NCI-H1436 treated with DMSO at 0.1 percent for 48 hours (cell line): ENCODE data around the gene PLA2G4B.

Source experiments
- DNase-seq: peaks from one replicate; lab custom pipeline; 2025; lab: John Stamatoyannopoulos, UW

The PLA2G4B gene

DNA sequence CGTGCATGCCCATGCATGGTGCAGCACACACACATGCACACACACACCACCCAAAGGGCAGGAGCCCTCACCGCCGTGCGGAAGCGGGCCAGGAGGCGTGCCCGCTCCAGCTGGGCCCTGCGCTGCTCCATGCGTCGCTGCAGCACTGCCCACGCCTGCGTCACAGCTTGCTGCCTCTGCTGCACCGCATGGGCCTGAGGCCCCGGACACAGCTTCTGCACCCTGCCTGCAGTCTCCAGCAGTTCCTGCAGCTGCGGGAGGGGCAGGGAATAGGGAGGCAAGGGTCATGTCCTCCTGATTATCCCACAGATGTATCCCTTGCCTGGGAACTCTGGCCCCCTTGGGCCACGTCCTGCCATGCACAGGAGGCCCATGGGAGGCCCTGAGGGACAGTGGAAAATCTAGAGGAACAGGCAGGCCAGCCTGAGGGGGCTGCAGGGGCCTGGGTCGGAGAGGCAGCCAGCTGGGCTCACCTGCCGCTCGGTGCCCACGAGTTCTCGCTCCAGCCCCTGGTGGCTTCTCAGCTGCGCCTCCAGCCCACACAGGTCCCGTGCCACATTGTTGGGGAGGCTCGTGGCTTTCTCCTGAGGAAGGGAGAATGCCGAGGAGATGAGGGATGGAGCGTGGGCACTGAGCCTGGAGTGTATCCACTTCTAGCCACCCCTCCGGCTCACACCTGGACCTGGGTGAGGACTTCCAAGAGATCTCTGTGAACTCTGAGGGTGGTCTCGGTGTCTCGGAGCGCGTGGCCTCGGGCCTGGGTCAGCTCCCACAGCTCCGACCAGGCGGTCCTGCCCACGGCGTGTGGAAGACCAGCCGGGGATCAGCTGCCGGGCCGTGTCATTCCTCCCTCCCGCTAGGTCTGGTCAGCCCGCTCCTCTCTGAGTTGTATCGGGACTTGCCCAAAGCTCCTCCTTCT lies 31.4 kb downstream of the PLA2G4B start:
- DNase-seq = no peak

GRCh38 chr15:41870689-41871081 lies 32.0 kb downstream of the PLA2G4B start:
- no peak for DNase-seq

DNA sequence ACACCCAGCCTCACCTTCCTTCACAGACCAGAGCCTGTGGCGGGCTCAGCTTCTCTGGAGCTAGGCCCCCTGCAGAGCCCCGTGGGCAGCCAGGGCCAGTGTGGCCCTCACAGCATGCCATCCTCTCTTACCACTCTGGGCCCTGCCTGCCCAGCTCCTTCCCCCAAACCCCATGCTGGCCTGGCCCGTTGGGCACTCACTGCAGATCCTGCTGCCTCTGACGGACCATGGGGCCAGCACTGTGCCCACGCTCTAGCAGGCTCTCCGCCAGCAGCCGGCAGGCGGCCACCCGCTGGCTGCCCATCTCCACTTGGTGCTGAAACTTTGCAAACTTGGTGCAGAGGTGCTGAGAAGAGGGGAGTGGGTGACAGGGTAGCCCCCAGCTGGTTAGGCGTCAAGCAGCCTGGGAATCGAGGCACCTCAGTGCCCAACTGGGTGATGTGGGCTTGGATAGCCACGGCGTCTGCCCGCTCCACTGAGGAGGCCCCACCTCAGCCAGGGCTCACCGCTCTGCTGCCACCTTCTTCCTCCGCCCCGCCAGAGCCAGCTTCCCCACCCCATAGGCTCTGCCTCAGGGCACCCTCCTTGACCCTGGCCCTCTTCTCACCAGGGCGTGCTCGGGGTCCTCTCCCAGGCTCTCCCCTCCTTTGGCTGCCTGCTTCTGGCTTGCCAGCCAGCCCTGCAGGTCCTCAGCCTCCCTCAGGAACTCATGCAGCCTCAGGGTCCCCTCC lies 32.7 kb downstream of the PLA2G4B start:
- DNase-seq = no peak

GRCh38 chr15:41872166-41872747 lies 33.6 kb downstream of the PLA2G4B start:
- DNase-seq = no peak

- DNase-seq = no peak
Measured at GRCh38 chr15:41873711-41874110, 35.1 kb downstream of the PLA2G4B start.

GRCh38 chr15:41874736-41875135 lies 36.1 kb downstream of the PLA2G4B start:
- no peak for DNase-seq

DNA sequence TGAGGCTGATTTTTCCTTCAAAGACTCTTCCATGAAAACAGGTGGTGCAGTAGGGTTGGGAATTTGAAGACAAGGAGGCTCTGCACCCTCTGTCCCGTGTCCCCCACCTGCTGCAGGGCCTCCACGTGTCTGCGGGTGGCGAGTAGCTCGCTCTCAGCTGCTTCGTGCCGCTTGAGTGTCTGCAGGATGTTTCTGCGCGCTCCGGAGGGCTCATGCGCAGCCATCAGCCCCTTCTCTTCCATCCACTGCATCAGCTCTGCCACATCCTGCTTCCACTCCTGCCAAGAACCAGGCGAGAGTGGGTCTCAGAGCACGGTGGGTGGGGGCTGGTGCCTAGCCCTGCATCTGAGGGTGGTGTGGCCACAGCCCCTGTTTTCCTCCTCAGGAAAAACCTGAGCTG lies 37.4 kb downstream of the PLA2G4B start:
- no peak for DNase-seq

DNA sequence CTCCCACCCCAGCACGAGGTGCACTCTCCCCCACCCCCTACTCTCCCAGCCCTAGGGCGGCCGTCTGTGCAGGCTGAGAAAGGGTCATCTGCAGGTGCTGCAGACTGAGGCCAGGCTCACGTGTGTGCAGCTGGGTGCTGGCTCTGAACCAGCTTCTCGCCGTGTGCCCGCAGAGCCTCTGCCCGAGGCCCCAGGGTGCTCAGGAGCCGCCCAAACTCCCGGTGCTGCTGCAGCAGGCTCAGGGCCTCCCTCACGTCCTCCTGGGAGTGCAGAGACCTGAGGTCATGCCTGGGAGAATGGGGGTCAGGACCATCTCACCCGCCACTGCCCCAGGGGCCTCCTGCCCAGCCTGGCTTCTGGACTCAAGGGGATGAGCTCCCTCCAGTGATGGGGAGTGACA lies 38.0 kb downstream of the PLA2G4B start:
- DNase-seq = no peak

GRCh38 chr15:41877631-41878354 lies 39.1 kb downstream of the PLA2G4B start:
- DNase-seq = no peak

DNA sequence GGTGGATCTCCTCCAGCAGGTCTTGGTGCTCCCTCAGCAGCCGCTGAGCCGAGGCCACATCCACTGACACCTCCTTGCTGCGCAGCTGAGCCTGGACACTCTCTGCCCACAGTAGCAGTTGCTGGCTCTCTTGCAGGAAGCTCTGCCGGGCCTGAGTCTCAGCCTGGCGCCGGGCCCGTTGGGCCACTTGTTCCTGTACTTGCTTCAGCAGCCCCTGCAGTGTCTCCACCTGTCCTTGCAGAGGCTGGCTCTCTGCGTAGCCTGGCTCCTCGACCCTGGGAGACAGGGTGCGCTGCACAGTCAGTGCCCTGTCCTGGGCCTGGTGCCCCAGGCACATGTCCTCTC lies 39.7 kb downstream of the PLA2G4B start:
- no peak for DNase-seq

DNA sequence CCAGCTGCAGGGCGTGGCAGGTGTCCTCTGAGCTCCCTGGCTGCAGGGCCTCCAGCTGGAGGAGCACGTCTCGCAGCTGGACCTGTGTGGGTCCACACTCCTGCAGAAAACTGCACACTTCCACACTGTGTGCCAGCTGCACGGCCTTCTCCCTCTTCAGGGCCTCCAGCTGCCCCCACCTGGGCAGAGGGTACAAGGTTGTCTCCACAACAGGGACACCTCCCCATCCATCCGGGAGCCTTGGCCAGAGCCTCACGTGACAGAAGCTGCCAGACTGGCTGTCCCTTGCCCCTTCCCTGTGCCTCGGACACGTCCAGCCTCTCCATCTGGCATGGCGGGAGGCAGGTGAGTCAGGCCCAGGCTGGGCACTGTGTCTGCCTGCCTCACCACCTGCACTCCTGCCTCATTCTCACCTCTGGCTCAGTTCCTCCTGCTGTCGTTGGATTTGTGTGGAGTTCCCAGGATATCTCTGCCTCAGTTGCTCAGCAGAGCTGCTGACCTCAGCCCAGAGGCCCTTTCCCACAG lies 40.7 kb downstream of the PLA2G4B start:
- DNase-seq = no peak

- no peak for DNase-seq
Measured at GRCh38 chr15:41880156-41880877, 41.7 kb downstream of the PLA2G4B start.

GRCh38 chr15:41881086-41881485 lies 42.4 kb downstream of the PLA2G4B start:
- DNase-seq = no peak

DNA sequence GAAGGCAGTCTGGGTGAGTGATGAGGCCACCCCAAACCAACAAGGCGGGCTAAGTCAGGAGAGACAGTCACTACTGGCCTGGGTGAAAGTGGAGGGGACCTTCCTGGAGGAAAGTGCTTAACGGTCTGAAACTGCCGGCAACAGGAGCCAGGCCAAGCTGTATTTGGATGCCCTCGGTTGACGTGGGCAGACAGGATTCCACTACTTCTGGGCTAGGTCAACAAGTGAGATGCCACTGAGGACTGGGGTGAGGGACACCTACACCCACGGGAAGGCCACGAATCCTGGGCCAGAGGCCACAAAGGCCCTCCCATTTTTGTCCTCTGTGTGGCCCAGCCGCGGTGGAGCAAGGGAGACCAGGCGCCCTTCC lies 42.9 kb downstream of the PLA2G4B start:
- DNase-seq = no peak

- DNase-seq = no peak
Measured at GRCh38 chr15:41881920-41882688, 43.5 kb downstream of the PLA2G4B start.

DNA sequence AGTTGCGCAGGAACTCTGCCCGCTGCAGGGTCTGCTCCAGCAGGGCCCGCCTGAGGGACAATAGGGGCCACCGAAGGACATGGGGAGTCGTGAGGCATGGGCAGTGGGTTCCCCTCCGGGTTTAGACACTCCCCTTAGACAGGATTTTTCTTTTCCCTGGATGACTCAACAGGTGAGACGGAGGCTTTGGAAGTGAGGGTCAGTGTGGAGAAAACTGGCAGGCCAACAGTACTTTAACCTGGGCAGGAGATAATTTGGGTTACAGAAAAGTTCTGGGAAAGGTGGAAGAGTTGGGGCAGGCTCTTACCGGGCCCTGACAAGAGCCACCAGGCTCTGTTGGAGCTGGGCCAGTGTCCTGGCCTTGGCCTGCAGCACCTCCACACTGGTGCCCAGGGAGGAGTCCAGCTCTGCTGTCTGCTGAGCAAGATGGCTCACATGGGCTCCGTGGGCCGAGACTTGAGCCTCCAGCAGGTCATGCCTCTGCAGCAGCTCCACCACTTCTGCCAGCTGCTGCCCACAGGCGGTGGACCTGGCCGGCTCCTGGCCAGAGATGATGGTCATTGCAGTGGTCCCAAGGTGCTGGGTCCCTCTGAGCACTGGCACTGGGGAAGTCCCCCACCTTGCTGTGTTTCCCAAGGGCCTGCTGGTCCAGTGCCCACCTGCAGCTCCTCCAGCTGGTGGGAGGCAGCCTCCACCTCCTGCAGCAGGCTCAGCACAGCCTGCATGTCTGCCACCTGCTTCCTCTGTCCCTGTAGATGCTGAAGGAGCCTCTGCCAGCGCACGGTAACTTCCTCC lies 44.2 kb downstream of the PLA2G4B start:
- DNase-seq = no peak

GRCh38 chr15:41883484-41883825 lies 44.8 kb downstream of the PLA2G4B start:
- no peak for DNase-seq

DNA sequence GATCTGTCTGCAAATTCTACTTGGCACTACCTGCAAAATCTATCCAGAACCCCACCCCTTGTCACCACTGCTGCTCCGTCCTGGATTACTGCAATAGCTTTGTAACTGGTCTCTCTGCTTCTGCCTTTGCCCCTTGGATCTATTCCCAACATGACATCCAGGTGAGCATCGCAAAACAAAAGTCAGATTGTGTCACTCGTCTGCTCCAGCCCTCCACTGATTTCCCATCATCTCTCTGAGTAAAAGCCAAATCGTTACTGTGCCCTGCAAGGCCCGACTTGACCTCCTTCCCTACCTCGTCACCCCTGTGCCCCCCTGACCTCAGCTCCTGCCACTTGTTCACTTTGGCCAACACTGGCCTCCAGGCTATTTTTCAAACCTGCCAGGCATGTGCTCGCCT lies 45.8 kb downstream of the PLA2G4B start:
- no peak for DNase-seq

DNA sequence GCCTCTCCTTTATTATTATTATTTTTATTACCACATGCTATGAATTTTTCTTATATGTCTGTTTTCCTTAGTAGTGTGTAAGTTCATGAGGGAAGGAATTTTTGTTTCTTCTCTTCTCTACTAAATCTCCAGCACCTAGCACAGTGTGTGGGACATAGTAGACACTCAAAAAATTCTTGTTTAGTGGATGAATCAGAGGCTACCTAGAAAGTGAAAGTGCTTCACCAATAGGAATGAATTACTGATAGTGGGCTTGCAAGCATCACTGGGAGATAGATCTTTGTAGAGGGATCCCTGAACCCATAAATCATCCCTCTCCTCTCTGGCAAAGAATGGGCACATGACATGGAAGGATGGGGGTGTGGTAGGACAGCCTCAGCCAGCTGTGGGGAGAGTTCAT lies 46.7 kb downstream of the PLA2G4B start:
- no peak for DNase-seq

GRCh38 chr15:41885841-41886240 lies 47.2 kb downstream of the PLA2G4B start:
- DNase-seq = no peak
